GM12891 (cell line): ENCODE data around the gene MINK1.
"Not testable (repeated sequence)": the region's sequence is repeated elsewhere in the genome, so short reads cannot be mapped to it uniquely, and the experiment has no call there.

Experiments
- DNase-seq: peaks from one replicate; pipeline ENCODE4 v3.0.0; 2011; ENCODE audit warnings: low spot score; ENCODE audit not compliant: insufficient read length
- FAIRE-seq: peaks from 2 replicates; lab custom pipeline; 2011; peaks lifted over from hg19 to GRCh38; lab: Jason Lieb, UNC
- PAX5 ChIP-seq: IDR thresholded peaks from 2 replicates; pipeline ENCODE4 v1.6.1; 2011; ENCODE audit warnings: low read length, moderate library complexity, mild to moderate bottlenecking; ENCODE audit not compliant: insufficient read depth, severe bottlenecking
- POLR2A ChIP-seq: IDR thresholded peaks from 2 replicates; pipeline ENCODE4 v1.6.1; 2011; ENCODE audit warnings: low read depth, low read length, control low read depth
- POLR2AphosphoS5 ChIP-seq: IDR thresholded peaks from 2 replicates; pipeline ENCODE4 v1.6.1; 2011; ENCODE audit warnings: low read depth, low read length, control low read depth
- POU2F2 ChIP-seq: IDR thresholded peaks from 2 replicates; pipeline ENCODE4 v1.6.1; 2011; ENCODE audit warnings: low read depth, mild to moderate bottlenecking, control low read depth, low read length, moderate library complexity
- SPI1 ChIP-seq: IDR thresholded peaks from 2 replicates; pipeline ENCODE4 v1.6.1; 2011; ENCODE audit warnings: low read depth, low read length, control low read depth
- TAF1 ChIP-seq: IDR thresholded peaks from 2 replicates; pipeline ENCODE4 v1.6.1; 2011; ENCODE audit warnings: low read depth, low read length, control low read depth

Gene MINK1

DNA sequence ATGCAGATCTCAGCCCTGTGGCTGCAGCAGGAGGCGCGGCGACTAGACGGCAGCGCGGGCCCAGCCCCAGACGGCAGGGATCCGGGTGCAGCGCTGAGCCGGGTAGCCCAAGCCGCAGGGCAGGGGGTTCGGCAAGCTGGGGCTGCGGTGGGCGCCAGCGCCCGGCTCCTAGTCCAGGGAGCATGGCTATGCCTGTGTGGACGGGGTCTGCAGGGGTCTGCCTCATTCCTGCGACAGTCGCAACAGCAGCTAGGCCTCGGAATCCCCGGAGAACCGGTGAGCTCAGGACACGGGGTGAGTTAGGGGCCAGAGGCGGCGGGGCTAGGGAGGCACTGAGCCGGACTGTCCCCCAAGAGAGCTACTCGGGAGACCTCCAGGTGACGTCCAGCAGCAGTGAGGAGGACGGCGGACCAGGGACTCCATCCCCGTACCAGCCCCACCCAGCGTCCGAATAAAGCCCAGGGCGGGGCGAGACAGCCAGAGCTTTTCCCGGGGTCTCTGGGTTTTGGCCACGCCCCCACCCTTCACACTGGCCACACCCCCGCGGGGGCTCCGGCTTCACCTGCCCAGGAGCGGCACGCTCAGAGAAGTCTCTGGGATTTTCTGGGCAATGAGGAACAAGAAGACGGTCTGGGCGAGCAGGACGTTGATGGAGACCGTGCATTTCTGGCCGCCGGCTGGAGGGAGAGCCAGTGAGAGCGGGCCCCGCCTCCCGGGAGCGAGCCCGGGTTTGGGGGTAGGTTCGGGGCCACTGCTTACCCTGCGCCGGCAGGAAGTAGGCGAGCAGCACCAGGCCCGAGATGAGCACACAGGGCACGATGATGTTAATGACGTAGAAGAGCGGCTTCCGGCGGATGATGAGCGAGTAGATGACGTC lies 67.3 kb downstream of the MINK1 start:
- FAIRE-seq (peak; percentile 78), DNase-seq (no peak)
- TF ChIP-seq PAX5 = no peak
- no peak for TF ChIP-seq TAF1
- no peak for TF ChIP-seq POU2F2
- no peak for TF ChIP-seq SPI1
- TF ChIP-seq POLR2AphosphoS5 = no peak

DNA sequence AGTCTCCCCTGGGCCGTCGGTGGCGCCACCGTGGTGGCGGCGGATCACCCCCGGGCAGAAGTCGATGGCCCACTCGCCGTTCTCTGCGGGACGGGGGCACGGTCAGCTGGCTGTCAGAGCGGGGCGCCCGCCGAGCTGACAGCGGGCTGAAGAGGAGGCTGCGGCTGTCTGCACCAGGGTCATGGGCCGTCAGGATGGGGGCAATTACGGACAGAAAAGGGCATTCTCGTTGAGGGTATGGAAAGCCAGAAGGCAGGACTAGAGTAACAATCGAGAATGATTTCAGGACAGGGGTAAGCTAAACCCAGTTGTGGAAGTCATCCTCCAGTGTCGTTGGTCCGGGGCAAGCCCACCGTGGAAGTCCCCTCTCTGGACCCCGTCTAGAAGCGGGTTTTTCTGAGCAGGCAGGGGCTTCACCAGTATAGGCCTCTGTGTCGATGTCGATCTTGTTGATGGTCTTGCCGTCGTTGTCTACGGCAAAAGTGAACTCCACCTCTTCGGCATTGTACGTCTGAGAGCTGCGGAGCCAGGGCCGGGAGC lies 68.0 kb downstream of the MINK1 start:
- TF ChIP-seq PAX5 (no peak), POLR2AphosphoS5 (no peak), SPI1 (no peak), POU2F2 (no peak), POLR2A (no peak), TAF1 (no peak)
- FAIRE-seq (no peak), DNase-seq (no peak)

DNA sequence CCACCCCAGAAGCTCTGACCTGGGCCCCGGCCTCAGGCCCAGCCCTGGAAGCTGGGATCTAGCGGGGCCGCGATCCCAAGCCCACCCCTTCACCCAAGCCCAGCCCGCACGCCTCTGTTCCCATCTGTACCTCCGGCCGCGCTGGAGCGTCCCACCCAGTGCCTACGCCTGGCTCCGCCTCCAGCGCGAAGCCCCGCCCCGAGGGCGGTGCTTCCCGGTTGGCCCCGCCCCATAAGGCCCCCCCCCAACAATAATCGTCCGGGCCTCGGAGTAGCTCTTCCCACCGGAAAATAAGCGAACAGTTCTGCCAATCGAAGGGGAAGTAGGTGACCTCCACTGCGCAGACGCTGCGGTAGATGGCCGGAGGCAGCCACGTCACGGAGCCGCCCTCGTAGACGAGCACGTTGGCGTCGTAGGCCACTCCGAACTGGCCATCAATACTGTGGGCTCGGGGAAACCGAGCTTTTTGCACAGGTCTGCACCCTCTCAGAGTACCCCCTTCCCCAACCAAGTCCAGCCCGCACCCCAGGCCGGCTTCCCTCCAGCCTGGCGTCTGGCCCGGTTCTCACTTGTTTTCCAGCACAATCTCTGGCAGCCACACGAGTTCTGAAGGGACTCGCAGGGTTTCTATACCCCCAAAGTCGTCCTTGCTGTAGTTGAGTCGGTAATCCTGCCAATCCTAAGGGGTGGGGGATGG lies 68.7 kb downstream of the MINK1 start:
- TF ChIP-seq POLR2AphosphoS5 (no peak), PAX5 (no peak), TAF1 (no peak)
- no peak for FAIRE-seq
- peak; percentile 12 for DNase-seq

DNA sequence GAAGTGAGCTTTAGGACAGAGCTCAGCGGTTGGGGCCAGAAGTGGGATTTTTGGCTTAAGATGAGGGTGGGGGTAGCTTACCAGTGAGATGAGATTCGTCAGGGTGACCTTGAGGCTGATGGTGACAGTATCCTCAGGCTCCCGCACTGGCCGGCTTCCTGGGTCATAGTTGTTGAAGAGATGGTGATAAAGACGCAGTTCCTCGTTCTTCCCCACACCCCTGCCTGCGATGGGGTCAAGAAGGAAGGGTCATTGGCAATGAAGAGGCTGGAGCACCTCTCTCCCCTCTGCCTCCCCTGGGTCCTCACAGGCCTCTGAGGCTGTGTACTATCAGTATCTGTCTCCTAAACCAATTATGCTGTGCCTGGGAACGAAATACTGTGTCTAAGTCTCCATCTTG lies 69.4 kb downstream of the MINK1 start:
- FAIRE-seq = no peak
- no peak for DNase-seq
- TF ChIP-seq TAF1 (no peak), PAX5 (no peak), POLR2A (no peak), POU2F2 (no peak), POLR2AphosphoS5 (no peak), SPI1 (no peak)

DNA sequence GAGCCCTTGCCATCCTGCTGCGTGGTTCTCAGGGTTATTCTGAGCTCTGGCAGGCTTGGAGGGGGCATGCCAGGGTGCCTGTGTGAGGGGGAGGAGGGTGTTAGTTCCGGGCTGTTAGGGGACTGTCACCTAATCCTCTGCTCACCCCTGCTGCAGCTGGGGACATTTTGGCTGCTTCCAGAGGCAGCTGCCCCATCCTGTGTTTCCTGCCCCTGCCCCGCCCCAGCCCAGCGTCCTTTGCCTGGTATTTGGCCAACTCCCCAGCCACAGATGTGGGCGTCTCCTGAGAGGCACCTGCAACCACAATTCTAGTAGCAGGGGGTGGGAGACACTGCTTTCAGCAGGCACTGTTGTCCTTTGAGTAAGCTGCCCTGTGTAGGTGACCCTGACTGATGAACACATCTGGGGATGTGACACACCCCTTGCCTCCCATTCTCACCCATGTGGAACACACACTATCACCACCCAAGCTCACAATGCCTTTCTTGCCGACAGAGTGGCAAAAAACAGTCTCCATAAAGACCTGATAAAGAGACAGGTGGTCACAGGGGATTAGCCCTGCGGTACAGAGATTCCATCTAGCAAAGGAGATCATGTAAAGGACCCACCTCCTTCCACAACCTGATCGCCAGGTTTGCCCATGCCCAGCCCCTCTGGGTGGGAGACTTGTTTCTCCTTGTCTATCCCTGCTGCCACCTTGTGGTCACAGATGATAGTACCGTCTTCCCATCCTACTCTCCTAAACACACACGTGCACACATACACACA lies 70.1 kb downstream of the MINK1 start, which contains the start of gene CHRNE:
TSS of gene CHRNE (minus strand) at position 48 of the 768 bp plus-strand sequence. CDS start at position 13, 35 bp downstream.
- TF ChIP-seq POLR2AphosphoS5 (no peak), SPI1 (no peak), PAX5 (no peak), POLR2A (no peak), POU2F2 (no peak), TAF1 (no peak)
- FAIRE-seq (peak; percentile 97), DNase-seq (peak; percentile 16)

DNA sequence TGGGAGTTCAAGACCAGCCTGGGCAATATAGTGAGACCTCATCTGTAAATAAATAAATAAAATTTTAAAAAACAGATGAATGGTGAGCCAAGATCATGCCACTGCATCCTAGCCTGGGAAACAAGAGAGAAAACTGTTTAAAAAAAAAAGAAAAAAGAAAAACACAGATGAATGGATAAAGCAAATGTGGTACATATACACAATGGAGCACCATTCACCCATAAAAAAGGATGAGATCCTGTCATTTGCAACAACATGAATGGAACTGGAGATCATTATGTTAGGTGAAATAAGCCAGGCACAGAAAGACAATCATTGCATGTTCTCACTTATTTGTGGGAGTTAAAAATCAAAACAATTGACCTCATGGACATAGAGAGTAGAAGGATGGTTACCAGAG lies 73.5 kb downstream of the MINK1 start:
- not testable (repeated sequence) for DNase-seq, FAIRE-seq

DNA sequence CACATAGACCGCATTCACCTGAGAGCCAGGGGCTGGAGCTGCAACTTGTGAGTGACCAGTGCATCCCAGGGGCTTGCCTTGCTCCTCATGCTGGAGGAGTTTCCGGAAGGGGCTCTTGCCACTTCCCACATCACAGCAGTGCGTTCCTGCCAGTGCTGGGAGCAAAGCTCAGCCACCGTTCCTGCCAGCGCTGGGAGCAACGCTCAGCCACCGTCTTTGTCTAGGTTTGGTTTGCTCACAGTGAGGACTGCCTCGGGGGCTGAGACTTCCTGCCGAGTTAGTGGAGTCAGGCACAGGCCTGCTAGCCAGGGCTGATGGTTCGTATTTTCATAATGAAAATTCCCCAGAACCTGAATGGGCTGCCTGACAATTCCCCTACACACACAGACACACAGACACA lies 75.2 kb downstream of the MINK1 start:
- FAIRE-seq (no peak), DNase-seq (no peak)
- TF ChIP-seq TAF1 (no peak), POLR2A (no peak), PAX5 (no peak), SPI1 (no peak), POLR2AphosphoS5 (no peak), POU2F2 (no peak)

DNA sequence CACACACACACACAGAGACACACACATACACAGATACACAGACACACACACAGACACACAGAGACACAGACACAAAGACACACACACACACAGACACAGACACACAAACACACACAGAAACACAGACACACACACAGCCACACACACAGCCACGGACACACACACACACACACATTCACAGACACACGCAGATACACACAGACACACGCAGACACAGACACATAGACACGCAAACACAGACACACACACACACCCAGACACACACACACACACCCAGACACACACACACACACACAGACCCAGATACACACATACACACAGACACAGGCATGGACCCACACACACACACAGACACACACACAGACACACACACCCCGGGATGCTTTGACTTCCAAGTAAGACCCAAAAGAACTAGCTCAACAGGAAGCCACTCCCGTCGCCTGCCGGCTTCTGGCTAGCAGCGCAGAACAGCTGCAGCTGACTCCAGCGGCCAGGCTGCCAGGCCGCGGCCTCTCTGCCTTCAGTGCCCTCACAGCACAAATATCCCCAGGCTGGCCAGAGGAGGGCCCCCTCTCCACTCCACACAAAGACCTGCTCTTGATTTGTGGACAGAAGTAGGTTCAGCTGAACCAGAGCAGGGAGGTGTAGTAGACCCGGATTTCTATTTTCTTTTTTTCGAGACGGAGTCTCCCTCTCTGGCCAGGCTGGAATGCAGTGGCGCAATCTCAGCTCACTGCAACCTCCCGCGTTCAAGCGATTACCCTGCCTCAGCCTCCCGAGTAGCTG lies 75.8 kb downstream of the MINK1 start:
- TF ChIP-seq POLR2AphosphoS5 (no peak), POU2F2 (no peak), POLR2A (no peak), PAX5 (no peak), SPI1 (no peak), TAF1 (no peak; the same call in 1 of the 2 replicates)
- FAIRE-seq (peak; percentile 86), DNase-seq (peak; percentile 71)
